ENCODE results near the gene TMEM174. TPM values are rescaled to one million over a fixed set of nuclear protein-coding genes. Genes with fewer than 3 reads are reported as not detected.

TMEM174 gene
- total and polyA plus RNA-seq, 2 of the 4 experiments (the other 2 are of a cell fraction), result not detected

DNA sequence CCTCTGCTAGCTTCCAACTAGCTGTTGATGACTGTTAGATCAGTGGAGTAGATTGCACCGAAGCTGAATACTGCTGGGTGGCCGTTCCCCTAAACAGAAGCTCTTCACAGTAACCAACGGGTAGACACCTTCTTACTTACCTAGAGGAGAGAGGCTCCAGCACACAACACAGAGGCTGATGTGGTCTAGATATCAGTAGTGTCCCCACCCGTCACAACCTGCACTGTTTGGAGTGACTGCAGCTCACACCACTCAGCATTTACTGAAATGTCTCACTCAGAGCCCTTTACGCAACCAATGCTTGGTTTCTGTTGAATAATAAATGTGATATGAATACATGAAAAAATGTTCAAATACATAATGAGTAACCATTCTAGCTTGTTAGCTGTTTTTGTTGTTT lies 5.3 kb downstream of the TMEM174 start:
- no peak for DNase-seq
- H4K5ac ChIP-seq (ENCODE audit: low read depth, low read length), result no peak overlapping the region
- H3K79me1 ChIP-seq (ENCODE audit: low read depth in 1 of 2, low read length in 2 of 2), result no peaks in the 10 kb centered on the region
- no peak overlapping the region for H4K8ac ChIP-seq (ENCODE audit: low read depth in 2 of 2, low read length in 2 of 2)
- no peak overlapping the region for H2BK15ac ChIP-seq (ENCODE audit: low read depth, low read length)
- no peak overlapping the region for H3K14ac ChIP-seq (replicated peaks; ENCODE audit: low read depth, low read length)
- H2BK120ac ChIP-seq (ENCODE audit: low read depth, low read length), result no peak overlapping the region
- H3K27ac ChIP-seq (ENCODE audit: insufficient read depth, low read length), result no peak overlapping the region
- H3K9me1 ChIP-seq (ENCODE audit: insufficient read depth, low read length), result no peaks in the 10 kb centered on the region
- no peak overlapping the region for H3K4me3 ChIP-seq (ENCODE audit: insufficient read depth, low read depth, low read length)
- peaks cover 2% of the 10 kb centered on the region; the same call in 1 of the 2 replicates for H3K4me1 ChIP-seq (ENCODE audit: control insufficient read depth, insufficient read depth, low read length)
- H3K9ac ChIP-seq (ENCODE audit: low read depth, low read length), result no peak overlapping the region
- H4K20me1 ChIP-seq (ENCODE audit: insufficient read depth, low read length), result no peaks in the 10 kb centered on the region
- no peak for ATAC-seq (ENCODE audit: low read depth)
- no peak overlapping the region for H2BK20ac ChIP-seq (ENCODE audit: low read depth, low read length)
- no peak overlapping the region for H3K4ac ChIP-seq (ENCODE audit: low read depth, low read length)
- H3K36me3 ChIP-seq (ENCODE audit: control insufficient read depth, insufficient read depth, low read length), result no peaks in the 10 kb centered on the region
- in situ Hi-C loops (cut with MboI; ENCODE audit: low sequenced_read_pairs) (no loop called here), intact Hi-C loops (cut with micrococcal nuclease) (no loop called here), dilution Hi-C loops (cut with HindIII; ENCODE audit: low sequenced_read_pairs, unreplicated experiment) (no loop called here)
- no peak overlapping the region for H3K56ac ChIP-seq (ENCODE audit: extremely low read depth, insufficient read depth, low read length)
- no peak overlapping the region for H3K23ac ChIP-seq (ENCODE audit: low read depth, low read length)
- no peak overlapping the region for H2AK5ac ChIP-seq (ENCODE audit: low read depth, low read length)
- TF ChIP-seq BHLHE40 (IDR thresholded peaks at IDR 0.05; ENCODE audit: low read depth, low read length) (no peak), SMC3 (IDR thresholded peaks at IDR 0.05; ENCODE audit: low read depth, low read length) (no peak), CEBPB (IDR thresholded peaks at IDR 0.05; ENCODE audit: low read depth, low read length) (no peak), RCOR1 (IDR thresholded peaks at IDR 0.05; ENCODE audit: insufficient replicate concordance, low read length) (no peak), RAD21 (IDR thresholded peaks at IDR 0.05; ENCODE audit: low read length) (no peak), CHD1 (IDR thresholded peaks at IDR 0.05; ENCODE audit: low read depth, low read length) (no peak), MAZ (IDR thresholded peaks at IDR 0.05; ENCODE audit: borderline replicate concordance, low read depth, low read length) (no peak), MXI1 (IDR thresholded peaks at IDR 0.05; ENCODE audit: borderline replicate concordance, low read depth, low read length) (no peak), POLR2A (IDR thresholded peaks at IDR 0.05; ENCODE audit: low read depth, low read length) (no peak), NFE2L2 (IDR thresholded peaks at IDR 0.05; ENCODE audit: low read depth, low read length) (no peak), FOS (IDR thresholded peaks at IDR 0.05; ENCODE audit: low read depth, low read length) (no peak), RFX5 (IDR thresholded peaks at IDR 0.05; ENCODE audit: low read depth, low read length) (no peak)
- TF ChIP-seq, protein P1, sequence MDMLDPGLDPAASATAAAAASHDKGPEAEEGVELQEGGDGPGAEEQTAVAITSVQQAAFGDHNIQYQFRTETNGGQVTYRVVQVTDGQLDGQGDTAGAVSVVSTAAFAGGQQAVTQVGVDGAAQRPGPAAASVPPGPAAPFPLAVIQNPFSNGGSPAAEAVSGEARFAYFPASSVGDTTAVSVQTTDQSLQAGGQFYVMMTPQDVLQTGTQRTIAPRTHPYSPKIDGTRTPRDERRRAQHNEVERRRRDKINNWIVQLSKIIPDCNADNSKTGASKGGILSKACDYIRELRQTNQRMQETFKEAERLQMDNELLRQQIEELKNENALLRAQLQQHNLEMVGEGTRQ (IDR thresholded peaks at IDR 0.05; ENCODE audit: low read depth, low read length), result no peak
- TF ChIP-seq, protein P2, sequence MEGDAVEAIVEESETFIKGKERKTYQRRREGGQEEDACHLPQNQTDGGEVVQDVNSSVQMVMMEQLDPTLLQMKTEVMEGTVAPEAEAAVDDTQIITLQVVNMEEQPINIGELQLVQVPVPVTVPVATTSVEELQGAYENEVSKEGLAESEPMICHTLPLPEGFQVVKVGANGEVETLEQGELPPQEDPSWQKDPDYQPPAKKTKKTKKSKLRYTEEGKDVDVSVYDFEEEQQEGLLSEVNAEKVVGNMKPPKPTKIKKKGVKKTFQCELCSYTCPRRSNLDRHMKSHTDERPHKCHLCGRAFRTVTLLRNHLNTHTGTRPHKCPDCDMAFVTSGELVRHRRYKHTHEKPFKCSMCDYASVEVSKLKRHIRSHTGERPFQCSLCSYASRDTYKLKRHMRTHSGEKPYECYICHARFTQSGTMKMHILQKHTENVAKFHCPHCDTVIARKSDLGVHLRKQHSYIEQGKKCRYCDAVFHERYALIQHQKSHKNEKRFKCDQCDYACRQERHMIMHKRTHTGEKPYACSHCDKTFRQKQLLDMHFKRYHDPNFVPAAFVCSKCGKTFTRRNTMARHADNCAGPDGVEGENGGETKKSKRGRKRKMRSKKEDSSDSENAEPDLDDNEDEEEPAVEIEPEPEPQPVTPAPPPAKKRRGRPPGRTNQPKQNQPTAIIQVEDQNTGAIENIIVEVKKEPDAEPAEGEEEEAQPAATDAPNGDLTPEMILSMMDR (conservative IDR thresholded peaks at IDR 0.05; ENCODE audit: low read depth, low read length), result no peak
- TF ChIP-seq, protein P3, sequence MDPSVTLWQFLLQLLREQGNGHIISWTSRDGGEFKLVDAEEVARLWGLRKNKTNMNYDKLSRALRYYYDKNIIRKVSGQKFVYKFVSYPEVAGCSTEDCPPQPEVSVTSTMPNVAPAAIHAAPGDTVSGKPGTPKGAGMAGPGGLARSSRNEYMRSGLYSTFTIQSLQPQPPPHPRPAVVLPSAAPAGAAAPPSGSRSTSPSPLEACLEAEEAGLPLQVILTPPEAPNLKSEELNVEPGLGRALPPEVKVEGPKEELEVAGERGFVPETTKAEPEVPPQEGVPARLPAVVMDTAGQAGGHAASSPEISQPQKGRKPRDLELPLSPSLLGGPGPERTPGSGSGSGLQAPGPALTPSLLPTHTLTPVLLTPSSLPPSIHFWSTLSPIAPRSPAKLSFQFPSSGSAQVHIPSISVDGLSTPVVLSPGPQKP (IDR thresholded peaks at IDR 0.05; ENCODE audit: borderline replicate concordance, low read depth, low read length), result no peak
- H2AFZ ChIP-seq (replicated peaks; ENCODE audit: low read length, poor library complexity), result no peak overlapping the region
- H2BK5ac ChIP-seq (ENCODE audit: low read depth, low read length, poor library complexity, severe bottlenecking), result no peak overlapping the region
- H3K27me3 ChIP-seq (ENCODE audit: control insufficient read depth, insufficient read depth, low read length), result peaks cover 16% of the 10 kb centered on the region
- no peaks in the 10 kb centered on the region for H3K9me3 ChIP-seq (ENCODE audit: control insufficient read depth, insufficient read depth, low read length)
- no CpG with 5 or more reads among the region's 5 CpGs for WGBS, 2 experiments (ENCODE audit: extremely low coverage in 2 of 2, insufficient read length in 1 of 2)
- no peak overlapping the region for H3K18ac ChIP-seq (ENCODE audit: low read depth, low read length)
- H3K4me2 ChIP-seq (ENCODE audit: low read depth, low read length), result no peak overlapping the region
- H2AK9ac ChIP-seq (replicated peaks; ENCODE audit: low read depth, low read length, poor library complexity), result no peak overlapping the region
- no peak overlapping the region for H4K91ac ChIP-seq (ENCODE audit: insufficient read depth, low read depth, low read length)
- no TSS peak for BruUV-seq (replicated peaks)
- ChIA-PET CTCF (interaction anchor here (0.6 kb wide), 2 partner anchors 18 to 431 kb away, joined by 3 to 4 read pairs; no protein-coding TSS in a partner anchor), POLR2A (ENCODE audit: unreplicated experiment) (no interaction called here)

All from IMR-90 (cell line).